Astrocyte (in vitro differentiated cells and primary cell): ENCODE results near the gene IRS1. TPM values are rescaled to one million over a fixed set of nuclear protein-coding genes. Genes with fewer than 3 reads are reported as not detected.
A peak's percentile ranks its signal among the peaks of the same experiment; 100 is the strongest.

Experiments
- DNase-seq: peaks from one replicate; pipeline ENCODE4 v3.0.0-alpha.2; 2010; ENCODE audit warnings: low read depth
- FAIRE-seq: peaks from 2 replicates; lab custom pipeline; 2011; peaks lifted over from hg19 to GRCh38; lab: Jason Lieb, UNC
- H2AFZ ChIP-seq: 2 replicates; pipeline ENCODE4 v1.6.0; 2012; ENCODE audit warnings: low read depth, low read length, inconsistent platforms
- H3K27ac ChIP-seq: 2 replicates; pipeline ENCODE4 v1.5.1; 2011; ENCODE audit warnings: low read depth, low read length, inconsistent platforms
- H3K27me3 ChIP-seq: 2 replicates; pipeline ENCODE4 v1.6.0; 2011; ENCODE audit warnings: low read length, inconsistent platforms; ENCODE audit not compliant: insufficient read depth
- H3K36me3 ChIP-seq: 2 replicates; pipeline ENCODE4 v1.5.1; 2011; ENCODE audit warnings: low read length, inconsistent platforms; ENCODE audit not compliant: insufficient read depth
- H3K4me1 ChIP-seq: 2 replicates; pipeline ENCODE4 v1.5.1; 2011; ENCODE audit warnings: low read length, inconsistent platforms; ENCODE audit not compliant: insufficient read depth
- H3K4me2 ChIP-seq: 2 replicates; pipeline ENCODE4 v1.6.0; 2012; ENCODE audit warnings: low read length, inconsistent platforms
- H3K4me3 ChIP-seq: 2 replicates; pipeline ENCODE4 v1.5.1; 2011; ENCODE audit warnings: low read depth, mild to moderate bottlenecking, low read length, inconsistent platforms; ENCODE audit not compliant: insufficient read depth
- H3K79me2 ChIP-seq: 2 replicates; pipeline ENCODE4 v1.6.0; 2012; ENCODE audit warnings: mild to moderate bottlenecking, low read length, inconsistent platforms; ENCODE audit not compliant: insufficient read depth
- H3K9ac ChIP-seq: 2 replicates; pipeline ENCODE4 v1.6.0; 2012; ENCODE audit warnings: mild to moderate bottlenecking, low read length, inconsistent platforms
- H3K9me3 ChIP-seq: 2 replicates; pipeline ENCODE4 v1.5.1; 2012; ENCODE audit warnings: low read depth, mild to moderate bottlenecking, low read length, inconsistent platforms; ENCODE audit not compliant: insufficient read depth
- H4K20me1 ChIP-seq: 2 replicates; pipeline ENCODE4 v1.6.0; 2012; ENCODE audit warnings: low read length, inconsistent platforms; ENCODE audit not compliant: insufficient read depth
- H3K27ac Mint-ChIP-seq: one replicate; pipeline ENCODE4 v1.8.0; 2021; ENCODE audit warnings: mild to moderate bottlenecking, mixed read lengths; ENCODE audit not compliant: unreplicated experiment
- H3K27me3 Mint-ChIP-seq: one replicate; pipeline ENCODE4 v1.8.0; 2021; ENCODE audit warnings: low read depth, mixed read lengths; ENCODE audit not compliant: unreplicated experiment
- H3K36me3 Mint-ChIP-seq: one replicate; pipeline ENCODE4 v1.8.0; 2021; ENCODE audit warnings: low read depth, mixed read lengths; ENCODE audit not compliant: unreplicated experiment
- H3K4me1 Mint-ChIP-seq: one replicate; pipeline ENCODE4 v1.8.0; 2021; ENCODE audit warnings: low read depth, mixed read lengths; ENCODE audit not compliant: unreplicated experiment
- H3K4me3 Mint-ChIP-seq: one replicate; pipeline ENCODE4 v1.8.0; 2021; ENCODE audit warnings: mild to moderate bottlenecking, moderate library complexity, mixed read lengths; ENCODE audit not compliant: unreplicated experiment
- H3K9me3 Mint-ChIP-seq: one replicate; pipeline ENCODE4 v1.8.0; 2021; ENCODE audit warnings: mild to moderate bottlenecking, mixed read lengths; ENCODE audit not compliant: unreplicated experiment
- CTCF ChIP-seq: IDR thresholded peaks from 2 replicates; pipeline ENCODE4 v1.5.1; 2011; ENCODE audit warnings: low read depth, mild to moderate bottlenecking, inconsistent platforms, low read length, moderate library complexity; ENCODE audit not compliant: insufficient read depth
- EZH2 ChIP-seq: IDR thresholded peaks from 2 replicates; pipeline ENCODE4 v1.6.1; 2012; ENCODE audit warnings: mild to moderate bottlenecking, low read length, inconsistent platforms; ENCODE audit not compliant: insufficient read depth
- total RNA-seq: library from RNA; stranded (reverse); gene quantifications from 2 replicates; pipeline ENCODE4 v1.2.1, GENCODE V29; 2021

IRS1 gene
- total RNA-seq, 1 donor from 2014 or later = 45.0 TPM

GRCh38 chr2:226776104-226776503, 23.5 kb downstream of the IRS1 start:
- peaks cover 9% of the 10 kb centered on the region for H4K20me1 ChIP-seq
- Mint-ChIP-seq H3K27ac (no peak overlapping the region), H3K36me3 (peaks cover 26% of the 10 kb centered on the region), H3K4me3 (no peak overlapping the region), H3K4me1 (peaks cover 20% of the 10 kb centered on the region), H3K9me3 (no peaks in the 10 kb centered on the region), H3K27me3 (no peaks in the 10 kb centered on the region)
- H3K9me3 ChIP-seq = peaks cover 2% of the 10 kb centered on the region
- H3K9ac ChIP-seq = no peak overlapping the region
- H3K27me3 ChIP-seq = no peaks in the 10 kb centered on the region
- TF ChIP-seq EZH2 (no peak), CTCF (no peak)
- H3K4me2 ChIP-seq = no peak overlapping the region
- no peak overlapping the region for H3K4me3 ChIP-seq
- no peak overlapping the region for H3K27ac ChIP-seq
- no peak overlapping the region for H2AFZ ChIP-seq
- DNase-seq = no peak
- peaks cover 20% of the 10 kb centered on the region for H3K4me1 ChIP-seq
- H3K79me2 ChIP-seq = peaks cover 92% of the 10 kb centered on the region
- FAIRE-seq = no peak
- peaks cover 19% of the 10 kb centered on the region for H3K36me3 ChIP-seq

- Histone ChIP-seq H3K4me1 (peaks cover 20% of the 10 kb centered on the region), H2AFZ (no peak overlapping the region), H3K27ac (no peak overlapping the region), H3K4me3 (no peak overlapping the region), H3K27me3 (no peaks in the 10 kb centered on the region), H3K4me2 (no peak overlapping the region), H4K20me1 (peaks cover 9% of the 10 kb centered on the region), H3K79me2 (peaks cover 92% of the 10 kb centered on the region), H3K36me3 (peaks cover 19% of the 10 kb centered on the region), H3K9me3 (peaks cover 2% of the 10 kb centered on the region), H3K9ac (no peak overlapping the region)
- FAIRE-seq (no peak), DNase-seq (no peak)
- Mint-ChIP-seq H3K4me3 (no peak overlapping the region), H3K36me3 (peaks cover 28% of the 10 kb centered on the region), H3K27me3 (no peaks in the 10 kb centered on the region), H3K4me1 (peaks cover 22% of the 10 kb centered on the region), H3K27ac (no peak overlapping the region), H3K9me3 (no peaks in the 10 kb centered on the region)
- TF ChIP-seq EZH2 = no peak
- TF ChIP-seq CTCF = no peak
Measured at GRCh38 chr2:226775032-226775509, 24.5 kb downstream of the IRS1 start.

- FAIRE-seq = no peak
- H3K27ac ChIP-seq = peak overlapping the region; percentile 29
Measured at GRCh38 chr2:226773291-226773690, 26.3 kb downstream of the IRS1 start.

More at GRCh38 chr2:226773291-226773690, 26.3 kb downstream of the IRS1 start:
- no peak overlapping the region for H3K4me3 ChIP-seq
- H3K4me1 Mint-ChIP-seq = peaks cover 22% of the 10 kb centered on the region
- peaks cover 94% of the 10 kb centered on the region for H3K79me2 ChIP-seq
- no peaks in the 10 kb centered on the region for H3K9me3 Mint-ChIP-seq
- peaks cover 2% of the 10 kb centered on the region for H3K9me3 ChIP-seq
- no peak for TF ChIP-seq CTCF
- TF ChIP-seq EZH2 = no peak
- peaks cover 19% of the 10 kb centered on the region for H3K36me3 ChIP-seq
- peaks cover 26% of the 10 kb centered on the region for H3K36me3 Mint-ChIP-seq
- no peaks in the 10 kb centered on the region for H3K27me3 Mint-ChIP-seq
- peak overlapping the region; percentile 3 for H3K27ac Mint-ChIP-seq
- H3K27me3 ChIP-seq = no peaks in the 10 kb centered on the region
- H3K4me3 Mint-ChIP-seq = no peak overlapping the region
- peak overlapping the region; percentile 26 for H3K9ac ChIP-seq
- peaks cover 20% of the 10 kb centered on the region for H3K4me1 ChIP-seq
- DNase-seq = no peak
- peak overlapping the region; percentile 63 for H3K4me2 ChIP-seq
- peaks cover 19% of the 10 kb centered on the region for H4K20me1 ChIP-seq
- H2AFZ ChIP-seq = no peak overlapping the region
